ENCODE results near the gene MRPL46. TPM values are rescaled to one million over a fixed set of nuclear protein-coding genes. Genes with fewer than 3 reads are reported as not detected.

The MRPL46 gene
- total RNA-seq, 3 donors from 2014 or later = 19.0 to 25.0 (median 20.8) TPM

DNA sequence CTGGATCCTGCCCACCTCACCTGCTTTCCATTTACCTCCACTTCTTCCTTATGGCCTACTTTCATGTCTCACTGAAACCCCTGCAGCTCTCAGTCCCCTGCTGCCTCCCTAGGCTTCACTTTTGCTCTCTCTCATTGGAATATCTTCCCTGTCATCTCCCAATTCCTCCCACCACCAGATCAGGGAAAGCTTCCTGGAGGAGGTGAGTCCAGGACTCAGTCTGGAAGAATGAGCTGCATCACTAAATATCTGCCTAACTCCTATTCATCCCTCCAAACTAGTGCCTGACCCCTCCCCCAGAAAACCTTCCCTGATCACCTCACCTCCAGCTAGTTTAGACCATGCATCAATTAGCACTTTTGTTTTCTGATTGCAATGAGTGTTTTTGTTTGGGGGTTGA, 37.1 kb downstream of the MRPL46 start:
- intact Hi-C loops (cut with DNase I; ENCODE audit: low total_unique reads) = no loop called here

DNA sequence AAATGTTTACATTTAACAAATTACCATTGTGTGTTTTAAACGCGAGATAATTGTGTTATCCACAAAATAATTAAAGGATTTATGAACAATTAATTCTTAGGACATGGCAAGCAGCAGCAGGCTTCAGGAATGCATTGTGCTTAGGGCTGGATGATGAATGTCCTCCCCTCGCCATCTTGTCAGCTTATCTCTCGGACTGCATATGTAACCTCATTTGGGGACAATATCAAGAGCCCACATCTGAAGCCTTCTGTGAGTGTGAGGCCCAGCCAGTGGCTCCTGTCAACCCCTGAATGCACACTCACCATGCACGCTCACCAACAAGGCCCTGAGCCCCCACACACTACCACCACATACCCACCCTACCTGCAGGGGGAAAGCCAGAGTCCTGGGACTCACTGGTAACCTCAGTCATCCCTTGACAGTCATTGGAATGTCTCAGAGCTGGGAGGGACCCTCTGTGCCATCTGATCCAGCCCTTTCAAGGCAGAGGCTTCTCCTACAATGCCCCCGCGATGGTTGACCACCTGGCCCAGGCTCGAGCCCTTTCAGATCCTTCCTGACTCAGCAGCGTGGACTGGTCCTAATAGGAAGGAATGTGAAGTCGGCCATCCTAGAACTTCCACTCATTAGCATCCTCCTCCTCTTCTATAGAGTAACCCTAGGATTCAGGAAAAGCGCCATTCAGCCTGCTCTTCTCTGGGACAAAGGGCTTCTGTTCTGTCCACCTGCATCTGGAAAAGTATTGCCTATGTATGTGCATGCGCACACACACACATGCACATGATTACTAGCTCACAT, 38.2 kb downstream of the MRPL46 start:
- no peak overlapping the region for H3K27ac ChIP-seq
- no peak overlapping the region for H3K4me3 ChIP-seq
- H3K4me1 ChIP-seq = no peaks in the 10 kb centered on the region
- no peak for DNase-seq (ENCODE audit: low spot score in 2 of 2)
- H3K27me3 ChIP-seq = peaks cover 0 to 15% of the 10 kb centered on the region in 2 donors
- no peak for TF ChIP-seq POLR2A (IDR thresholded peaks at IDR 0.05)
- TF ChIP-seq, protein P1, sequence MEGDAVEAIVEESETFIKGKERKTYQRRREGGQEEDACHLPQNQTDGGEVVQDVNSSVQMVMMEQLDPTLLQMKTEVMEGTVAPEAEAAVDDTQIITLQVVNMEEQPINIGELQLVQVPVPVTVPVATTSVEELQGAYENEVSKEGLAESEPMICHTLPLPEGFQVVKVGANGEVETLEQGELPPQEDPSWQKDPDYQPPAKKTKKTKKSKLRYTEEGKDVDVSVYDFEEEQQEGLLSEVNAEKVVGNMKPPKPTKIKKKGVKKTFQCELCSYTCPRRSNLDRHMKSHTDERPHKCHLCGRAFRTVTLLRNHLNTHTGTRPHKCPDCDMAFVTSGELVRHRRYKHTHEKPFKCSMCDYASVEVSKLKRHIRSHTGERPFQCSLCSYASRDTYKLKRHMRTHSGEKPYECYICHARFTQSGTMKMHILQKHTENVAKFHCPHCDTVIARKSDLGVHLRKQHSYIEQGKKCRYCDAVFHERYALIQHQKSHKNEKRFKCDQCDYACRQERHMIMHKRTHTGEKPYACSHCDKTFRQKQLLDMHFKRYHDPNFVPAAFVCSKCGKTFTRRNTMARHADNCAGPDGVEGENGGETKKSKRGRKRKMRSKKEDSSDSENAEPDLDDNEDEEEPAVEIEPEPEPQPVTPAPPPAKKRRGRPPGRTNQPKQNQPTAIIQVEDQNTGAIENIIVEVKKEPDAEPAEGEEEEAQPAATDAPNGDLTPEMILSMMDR (IDR thresholded peaks at IDR 0.05) = no peak
- TF ChIP-seq POLR2AphosphoS5 (IDR thresholded peaks at IDR 0.05) = no peak
- intact Hi-C loops (cut with DNase I; ENCODE audit: low total_unique reads) = no loop called here
- no peaks in the 10 kb centered on the region for H3K9me3 ChIP-seq
- H3K36me3 ChIP-seq = no peaks in the 10 kb centered on the region

More for the DNA sequence above, 37.1 kb downstream of the MRPL46 start:
- no peak overlapping the region for H3K27ac ChIP-seq
- peaks cover 0 to 15% of the 10 kb centered on the region in 2 donors for H3K27me3 ChIP-seq
- TF ChIP-seq POLR2AphosphoS5 (IDR thresholded peaks at IDR 0.05) (no peak), POLR2A (IDR thresholded peaks at IDR 0.05) (no peak)
- TF ChIP-seq, protein P1 (IDR thresholded peaks at IDR 0.05) = no peak
- DNase-seq (ENCODE audit: low spot score in 2 of 2) = no peak
- no peak overlapping the region for H3K4me3 ChIP-seq
- no peaks in the 10 kb centered on the region for H3K36me3 ChIP-seq
- no peaks in the 10 kb centered on the region for H3K9me3 ChIP-seq
- no peaks in the 10 kb centered on the region for H3K4me1 ChIP-seq

DNA sequence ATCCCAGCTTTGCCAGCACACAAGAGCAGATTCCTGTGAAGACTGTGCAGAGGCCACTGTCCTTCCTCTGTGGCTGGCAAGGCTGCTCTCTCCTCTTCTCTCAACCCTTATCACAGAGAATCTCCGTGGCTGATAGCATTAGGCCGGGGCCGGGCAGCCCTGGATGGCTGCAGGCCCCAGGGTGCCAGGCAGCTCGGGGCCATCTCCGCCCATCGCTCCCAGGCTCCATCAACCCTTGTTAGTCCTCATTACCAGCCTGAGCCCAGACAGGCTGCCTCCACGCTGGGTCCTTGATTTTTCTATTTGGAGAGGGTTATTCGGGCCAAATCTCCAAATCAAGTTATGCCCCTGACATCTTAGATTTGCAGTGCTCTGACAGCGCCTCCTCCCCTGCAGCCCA, 39.1 kb downstream of the MRPL46 start:
- no peaks in the 10 kb centered on the region for H3K4me1 ChIP-seq
- intact Hi-C loops (cut with DNase I; ENCODE audit: low total_unique reads) = no loop called here
- no peak overlapping the region for H3K27ac ChIP-seq
- TF ChIP-seq POLR2A (IDR thresholded peaks at IDR 0.05) (no peak), POLR2AphosphoS5 (IDR thresholded peaks at IDR 0.05) (no peak)
- TF ChIP-seq, protein P1 (IDR thresholded peaks at IDR 0.05) = no peak
- no peaks in the 10 kb centered on the region for H3K9me3 ChIP-seq
- H3K27me3 ChIP-seq = peaks cover 0 to 15% of the 10 kb centered on the region in 2 donors
- no peak for DNase-seq (ENCODE audit: low spot score in 2 of 2)
- no peak overlapping the region for H3K4me3 ChIP-seq
- no peaks in the 10 kb centered on the region for H3K36me3 ChIP-seq

DNA sequence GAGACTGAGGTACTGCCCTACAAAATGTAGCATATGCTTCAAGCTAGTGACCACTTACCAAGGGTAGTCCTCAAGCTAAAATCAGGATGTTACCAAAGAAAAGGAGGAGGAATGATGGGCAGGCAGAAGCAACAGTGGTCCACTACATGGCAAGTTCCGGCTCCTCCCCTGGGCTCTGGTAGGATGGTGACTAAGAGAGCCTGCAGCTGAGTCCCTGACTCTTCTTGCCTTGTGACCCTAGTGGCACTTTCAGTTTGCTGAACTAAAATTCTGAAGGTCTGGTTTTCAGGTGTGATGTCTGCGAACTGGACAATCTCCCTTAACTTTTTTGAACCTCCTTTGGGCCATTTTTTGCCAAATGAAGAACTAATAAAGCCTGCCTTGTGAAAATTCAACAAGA, 40.9 kb downstream of the MRPL46 start:
- H3K4me3 ChIP-seq = no peak overlapping the region
- no peaks in the 10 kb centered on the region for H3K36me3 ChIP-seq
- TF ChIP-seq, protein P1 (IDR thresholded peaks at IDR 0.05) = no peak
- no peak for TF ChIP-seq POLR2AphosphoS5 (IDR thresholded peaks at IDR 0.05)
- TF ChIP-seq POLR2A (IDR thresholded peaks at IDR 0.05) = no peak
- no peaks in the 10 kb centered on the region for H3K9me3 ChIP-seq
- no peaks in the 10 kb centered on the region for H3K4me1 ChIP-seq
- H3K27ac ChIP-seq = no peak overlapping the region
- intact Hi-C loops (cut with DNase I; ENCODE audit: low total_unique reads) = no loop called here
- peaks cover 0 to 15% of the 10 kb centered on the region in 2 donors for H3K27me3 ChIP-seq
- no peak for DNase-seq (ENCODE audit: low spot score in 2 of 2)

DNA sequence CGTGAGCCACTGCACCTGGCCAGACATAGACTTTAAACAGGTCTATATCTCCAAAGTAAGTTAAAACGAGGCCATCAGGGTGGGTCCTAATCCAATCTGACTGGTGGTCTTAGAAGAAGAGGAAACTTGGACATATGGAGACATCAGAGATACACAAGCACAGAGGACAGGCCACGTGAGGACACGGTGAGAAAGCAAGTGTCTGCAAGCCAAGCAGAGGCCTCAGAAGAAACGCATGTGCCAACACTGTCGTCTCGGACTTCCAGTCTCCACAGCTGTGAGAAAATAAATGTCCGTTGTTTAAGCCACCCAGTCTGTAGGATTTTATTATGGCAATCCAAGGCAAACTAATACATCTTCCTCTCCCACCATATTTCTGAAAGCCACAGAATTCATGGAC, 43.9 kb downstream of the MRPL46 start:
- Histone ChIP-seq H3K27me3 (peaks cover 0 to 11% of the 10 kb centered on the region in 2 donors), H3K27ac (no peak overlapping the region), H3K36me3 (no peaks in the 10 kb centered on the region), H3K9me3 (no peaks in the 10 kb centered on the region), H3K4me3 (no peak overlapping the region), H3K4me1 (no peaks in the 10 kb centered on the region)
- DNase-seq (ENCODE audit: low spot score in 2 of 2) = no peak
- intact Hi-C loops (cut with DNase I; ENCODE audit: low total_unique reads) = no loop called here
- TF ChIP-seq POLR2A (IDR thresholded peaks at IDR 0.05) = no peak
- TF ChIP-seq, protein P1 (IDR thresholded peaks at IDR 0.05) = no peak
- no peak for TF ChIP-seq POLR2AphosphoS5 (IDR thresholded peaks at IDR 0.05)

All from breast epithelium (tissue), 4 donors.